ENCODE measurements around the gene CAB39L. TPM values are rescaled to one million over a fixed set of nuclear protein-coding genes. Genes with fewer than 3 reads are reported as not detected.

Gene CAB39L
- total RNA-seq, 1 donor from 2014 or later, result 7.7 TPM

- Mint-ChIP-seq H3K4me3 (ENCODE audit: unreplicated experiment) (no peak overlapping the region), H3K27me3 (ENCODE audit: unreplicated experiment) (peaks cover 3% of the 10 kb centered on the region), H3K4me1 (ENCODE audit: low read depth, unreplicated experiment) (peaks cover 2% of the 10 kb centered on the region), H3K27ac (ENCODE audit: unreplicated experiment) (no peak overlapping the region), H3K9me3 (ENCODE audit: unreplicated experiment) (peaks cover 2% of the 10 kb centered on the region), H3K36me3 (ENCODE audit: unreplicated experiment) (no peaks in the 10 kb centered on the region)
- no peak for DNase-seq
- no peak for TF ChIP-seq CTCF (IDR thresholded peaks at IDR 0.05; ENCODE audit: partially characterized antibody, unreplicated experiment)
These were observed 97.4 kb downstream of the CAB39L start for GRCh38 chr13:49346460-49346859.

- no peak overlapping the region for H3K27ac Mint-ChIP-seq (ENCODE audit: unreplicated experiment)
- DNase-seq, result no peak
- H3K9me3 Mint-ChIP-seq (ENCODE audit: unreplicated experiment), result peaks cover 2% of the 10 kb centered on the region
- no peak overlapping the region for H3K4me3 Mint-ChIP-seq (ENCODE audit: unreplicated experiment)
- no peak for TF ChIP-seq CTCF (IDR thresholded peaks at IDR 0.05; ENCODE audit: partially characterized antibody, unreplicated experiment)
- H3K36me3 Mint-ChIP-seq (ENCODE audit: unreplicated experiment), result no peaks in the 10 kb centered on the region
- H3K27me3 Mint-ChIP-seq (ENCODE audit: unreplicated experiment), result peaks cover 3% of the 10 kb centered on the region
- H3K4me1 Mint-ChIP-seq (ENCODE audit: low read depth, unreplicated experiment), result peaks cover 2% of the 10 kb centered on the region
These were observed 100.1 kb downstream of the CAB39L start for GRCh38 chr13:49343731-49344130.

- Mint-ChIP-seq H3K27ac (ENCODE audit: unreplicated experiment) (no peak overlapping the region), H3K4me1 (ENCODE audit: low read depth, unreplicated experiment) (peaks cover 2% of the 10 kb centered on the region), H3K36me3 (ENCODE audit: unreplicated experiment) (no peaks in the 10 kb centered on the region), H3K9me3 (ENCODE audit: unreplicated experiment) (peaks cover 2% of the 10 kb centered on the region), H3K27me3 (ENCODE audit: unreplicated experiment) (peaks cover 3% of the 10 kb centered on the region), H3K4me3 (ENCODE audit: unreplicated experiment) (no peak overlapping the region)
- no peak for TF ChIP-seq CTCF (IDR thresholded peaks at IDR 0.05; ENCODE audit: partially characterized antibody, unreplicated experiment)
- DNase-seq, result no peak
These were observed 100.6 kb downstream of the CAB39L start for GRCh38 chr13:49343255-49343654.

- Mint-ChIP-seq H3K36me3 (ENCODE audit: unreplicated experiment) (no peaks in the 10 kb centered on the region), H3K4me3 (ENCODE audit: unreplicated experiment) (no peak overlapping the region), H3K27ac (ENCODE audit: unreplicated experiment) (no peak overlapping the region), H3K9me3 (ENCODE audit: unreplicated experiment) (no peaks in the 10 kb centered on the region), H3K27me3 (ENCODE audit: unreplicated experiment) (peaks cover 7% of the 10 kb centered on the region), H3K4me1 (ENCODE audit: low read depth, unreplicated experiment) (peaks cover 2% of the 10 kb centered on the region)
- no peak for TF ChIP-seq CTCF (IDR thresholded peaks at IDR 0.05; ENCODE audit: partially characterized antibody, unreplicated experiment)
- DNase-seq, result no peak
These were observed 101.4 kb downstream of the CAB39L start for GRCh38 chr13:49342454-49342853.

- DNase-seq, result no peak
- no peaks in the 10 kb centered on the region for H3K9me3 Mint-ChIP-seq (ENCODE audit: unreplicated experiment)
- peaks cover 2% of the 10 kb centered on the region for H3K4me1 Mint-ChIP-seq (ENCODE audit: low read depth, unreplicated experiment)
- no peak overlapping the region for H3K27ac Mint-ChIP-seq (ENCODE audit: unreplicated experiment)
- TF ChIP-seq CTCF (IDR thresholded peaks at IDR 0.05; ENCODE audit: partially characterized antibody, unreplicated experiment), result no peak
- no peaks in the 10 kb centered on the region for H3K36me3 Mint-ChIP-seq (ENCODE audit: unreplicated experiment)
- H3K4me3 Mint-ChIP-seq (ENCODE audit: unreplicated experiment), result no peak overlapping the region
- peaks cover 7% of the 10 kb centered on the region for H3K27me3 Mint-ChIP-seq (ENCODE audit: unreplicated experiment)
These were observed 101.9 kb downstream of the CAB39L start for GRCh38 chr13:49341941-49342340.

Measured in glutamatergic neuron (in vitro differentiated cells).